ENCODE data around the gene SLC9B1. TPM values are rescaled to one million over a fixed set of nuclear protein-coding genes. Genes with fewer than 3 reads are reported as not detected.
"Not testable (repeated sequence)": the region's sequence is repeated elsewhere in the genome, so short reads cannot be mapped to it uniquely, and the experiment has no call there.

SLC9B1 gene
- polyA plus RNA-seq, 3 donors: 3.4 to 4.4 (median 4.3) TPM

GRCh38 chr4:102897610-102898009 lies 121.9 kb downstream of the SLC9B1 start:
- DNase-seq (ENCODE audit: extremely low read depth in 1 of 11, low read depth in 9 of 11, low spot score in 4 of 11): not testable (repeated sequence)

GRCh38 chr4:102896547-102896946 lies 123.0 kb downstream of the SLC9B1 start:
- DNase-seq (ENCODE audit: extremely low read depth in 1 of 11, low read depth in 9 of 11, low spot score in 4 of 11): not testable (repeated sequence)

- not testable (repeated sequence) for DNase-seq (ENCODE audit: extremely low read depth in 1 of 11, low read depth in 9 of 11, low spot score in 4 of 11)
Observed at GRCh38 chr4:102889866-102890265, 129.6 kb downstream of the SLC9B1 start.

- not testable (repeated sequence) for DNase-seq (ENCODE audit: extremely low read depth in 1 of 11, low read depth in 9 of 11, low spot score in 4 of 11)
Observed at GRCh38 chr4:102888570-102888969, 130.9 kb downstream of the SLC9B1 start.

GRCh38 chr4:102883278-102883677 lies 136.2 kb downstream of the SLC9B1 start:
- DNase-seq (ENCODE audit: extremely low read depth in 1 of 11, low read depth in 9 of 11, low spot score in 4 of 11): no peak

- no peak for DNase-seq (ENCODE audit: extremely low read depth in 1 of 11, low read depth in 9 of 11, low spot score in 4 of 11)
Observed at GRCh38 chr4:102881343-102881742, 138.2 kb downstream of the SLC9B1 start.

GRCh38 chr4:102878901-102879300 lies 140.6 kb downstream of the SLC9B1 start:
- DNase-seq (ENCODE audit: extremely low read depth in 1 of 11, low read depth in 9 of 11, low spot score in 4 of 11): no peak

GRCh38 chr4:102878349-102878748 lies 141.2 kb downstream of the SLC9B1 start:
- not testable (repeated sequence) for DNase-seq (ENCODE audit: extremely low read depth in 1 of 11, low read depth in 9 of 11, low spot score in 4 of 11)

- DNase-seq (ENCODE audit: extremely low read depth in 1 of 11, low read depth in 9 of 11, low spot score in 4 of 11): not testable (repeated sequence)
Observed at GRCh38 chr4:102877477-102878106, 141.9 kb downstream of the SLC9B1 start.

GRCh38 chr4:102871772-102872171 lies 147.7 kb downstream of the SLC9B1 start:
- no peak for DNase-seq (ENCODE audit: extremely low read depth in 1 of 11, low read depth in 9 of 11, low spot score in 4 of 11)

GRCh38 chr4:102869569-102870197 lies 149.8 kb downstream of the SLC9B1 start:
- peak in 5 of 11 donors; percentile 5 to 41 (median 18) for DNase-seq (ENCODE audit: extremely low read depth in 1 of 11, low read depth in 9 of 11, low spot score in 4 of 11)

GRCh38 chr4:102868781-102869568 lies 150.5 kb downstream of the SLC9B1 start, which contains the start of gene CISD2:
Gene CISD2 (plus strand): TSS chr4:102868992. CDS start chr4:102869085, 93 bp downstream.
- peak; percentile 80 to 90 (median 87) for DNase-seq (ENCODE audit: extremely low read depth in 1 of 11, low read depth in 9 of 11, low spot score in 4 of 11)

GRCh38 chr4:102868153-102868780 lies 151.2 kb downstream of the SLC9B1 start:
- DNase-seq (ENCODE audit: extremely low read depth in 1 of 11, low read depth in 9 of 11, low spot score in 4 of 11): peak in 1 of 11 donors; percentile 29

GRCh38 chr4:102867278-102868152 lies 152.0 kb downstream of the SLC9B1 start:
- no peak for DNase-seq (ENCODE audit: extremely low read depth in 1 of 11, low read depth in 9 of 11, low spot score in 4 of 11)

GRCh38 chr4:102865327-102865726 lies 154.2 kb downstream of the SLC9B1 start:
- DNase-seq (ENCODE audit: extremely low read depth in 1 of 11, low read depth in 9 of 11, low spot score in 4 of 11): not testable (repeated sequence)

GRCh38 chr4:102862747-102863146 lies 156.8 kb downstream of the SLC9B1 start:
- no peak for DNase-seq (ENCODE audit: extremely low read depth in 1 of 11, low read depth in 9 of 11, low spot score in 4 of 11)

GRCh38 chr4:102862016-102862415 lies 157.5 kb downstream of the SLC9B1 start:
- DNase-seq (ENCODE audit: extremely low read depth in 1 of 11, low read depth in 9 of 11, low spot score in 4 of 11): no peak

- no peak for DNase-seq (ENCODE audit: extremely low read depth in 1 of 11, low read depth in 9 of 11, low spot score in 4 of 11)
Observed at GRCh38 chr4:102860611-102861324, 158.7 kb downstream of the SLC9B1 start.

All from renal cortex interstitium (tissue), 11 donors.